Stimulated activated CD4-positive, alpha-beta T cell treated with anti-CD3 and anti-CD28 coated beads, Interleukin-12 subunit alpha, Interleukin-12 subunit beta, amount 100 ng/mL, for 48 hours (primary cell): ENCODE measurements around the gene STK33.

ENCODE experiments used
- DNase-seq, 3 donors: peaks; one replicate each; pipeline ENCODE4 v3.0.0-alpha.2; 2020; ENCODE audit warnings: low read depth in 2 of 3, low spot score in 1 of 3

STK33 gene

GRCh38 chr11:8442301-8442700, 151.7 kb downstream of the STK33 start:
- DNase-seq: no peak

- no peak for DNase-seq
Observed at GRCh38 chr11:8440649-8441048, 153.4 kb downstream of the STK33 start.

GRCh38 chr11:8429483-8429882, 164.5 kb downstream of the STK33 start:
- DNase-seq: no peak

GRCh38 chr11:8426076-8426475, 168.0 kb downstream of the STK33 start:
- no peak for DNase-seq

- no peak for DNase-seq
Observed at GRCh38 chr11:8415195-8415594, 178.8 kb downstream of the STK33 start.

GRCh38 chr11:8408151-8408941, 185.7 kb downstream of the STK33 start:
- no peak for DNase-seq

GRCh38 chr11:8403310-8403709, 190.7 kb downstream of the STK33 start:
- no peak for DNase-seq

- DNase-seq: no peak
Observed at GRCh38 chr11:8392886-8393285, 201.1 kb downstream of the STK33 start.

- DNase-seq: no peak
Observed at GRCh38 chr11:8392166-8392565, 201.9 kb downstream of the STK33 start.

- DNase-seq: no peak
Observed at GRCh38 chr11:8390851-8391612, 203.0 kb downstream of the STK33 start.

- no peak for DNase-seq
Observed at GRCh38 chr11:8389029-8389996, 204.7 kb downstream of the STK33 start.

GRCh38 chr11:8387693-8388092, 206.3 kb downstream of the STK33 start:
- DNase-seq: no peak

- DNase-seq: no peak
Observed at GRCh38 chr11:8387141-8387540, 206.9 kb downstream of the STK33 start.

GRCh38 chr11:8386134-8386864, 207.7 kb downstream of the STK33 start:
- DNase-seq: no peak

- no peak for DNase-seq
Observed at GRCh38 chr11:8384199-8384821, 209.7 kb downstream of the STK33 start.

GRCh38 chr11:8383627-8384026, 210.4 kb downstream of the STK33 start:
- no peak for DNase-seq

- DNase-seq: no peak
Observed at GRCh38 chr11:8383227-8383626, 210.8 kb downstream of the STK33 start.

- DNase-seq: no peak
Observed at GRCh38 chr11:8382436-8383053, 211.5 kb downstream of the STK33 start.

- no peak for DNase-seq
Observed at GRCh38 chr11:8381871-8382396, 212.1 kb downstream of the STK33 start.

- no peak for DNase-seq
Observed at GRCh38 chr11:8381343-8381742, 212.7 kb downstream of the STK33 start.
